Measurements from ENCODE around the gene WWOX. TPM values are rescaled to one million over a fixed set of nuclear protein-coding genes. Genes with fewer than 3 reads are reported as not detected.

Gene WWOX
- total and polyA plus RNA-seq, 2 of the 4 experiments (the other 2 are of a cell fraction): 2.7 to 5.4 TPM

- 17% methylated on average over 1 of the region's 4 CpGs; no CpG with 5 or more reads in 1 of the 2 experiments for WGBS, 2 experiments (ENCODE audit: extremely low coverage in 2 of 2, insufficient read length in 1 of 2)
- no peak for TF ChIP-seq RAD21 (IDR thresholded peaks at IDR 0.05; ENCODE audit: low read length)
- TF ChIP-seq MAZ (IDR thresholded peaks at IDR 0.05; ENCODE audit: borderline replicate concordance, low read depth, low read length): no peak
- TF ChIP-seq ELK1 (IDR thresholded peaks at IDR 0.05; ENCODE audit: borderline replicate concordance, low read depth, low read length): no peak
- no peak for TF ChIP-seq CHD1 (IDR thresholded peaks at IDR 0.05; ENCODE audit: low read depth, low read length)
- no peak for TF ChIP-seq POLR2A (IDR thresholded peaks at IDR 0.05; ENCODE audit: low read depth, low read length)
- no peak for TF ChIP-seq CTCF (conservative IDR thresholded peaks at IDR 0.05; ENCODE audit: low read depth, low read length)
- TF ChIP-seq SMC3 (IDR thresholded peaks at IDR 0.05; ENCODE audit: low read depth, low read length): no peak
- no peak for TF ChIP-seq RCOR1 (IDR thresholded peaks at IDR 0.05; ENCODE audit: insufficient replicate concordance, low read length)
- no peak for TF ChIP-seq MAFK (IDR thresholded peaks at IDR 0.05; ENCODE audit: low read depth, low read length)
- Histone ChIP-seq H2BK15ac (ENCODE audit: low read depth, low read length) (no peak overlapping the region), H3K9ac (ENCODE audit: low read depth, low read length) (no peak overlapping the region), H3K18ac (ENCODE audit: low read depth, low read length) (no peak overlapping the region), H3K9me1 (ENCODE audit: insufficient read depth, low read length) (no peaks in the 10 kb centered on the region), H2BK120ac (ENCODE audit: low read depth, low read length) (no peak overlapping the region), H3K14ac (replicated peaks; ENCODE audit: low read depth, low read length) (no peak overlapping the region), H2BK5ac (ENCODE audit: low read depth, low read length, poor library complexity, severe bottlenecking) (no peak overlapping the region), H4K91ac (ENCODE audit: insufficient read depth, low read depth, low read length) (no peak overlapping the region), H3K56ac (ENCODE audit: extremely low read depth, insufficient read depth, low read length) (no peak overlapping the region), H2AK9ac (replicated peaks; ENCODE audit: low read depth, low read length, poor library complexity) (no peak overlapping the region), H2BK20ac (ENCODE audit: low read depth, low read length) (no peak overlapping the region), H3K9me3 (ENCODE audit: control insufficient read depth, insufficient read depth, low read length) (peaks cover 11% of the 10 kb centered on the region), H4K8ac (ENCODE audit: low read depth in 2 of 2, low read length in 2 of 2) (no peak overlapping the region), H3K36me3 (ENCODE audit: control insufficient read depth, insufficient read depth, low read length) (no peaks in the 10 kb centered on the region), H3K4me2 (ENCODE audit: low read depth, low read length) (no peak overlapping the region), H2AFZ (replicated peaks; ENCODE audit: low read length, poor library complexity) (no peak overlapping the region), H3K4me3 (ENCODE audit: insufficient read depth, low read depth, low read length) (no peak overlapping the region), H2AK5ac (ENCODE audit: low read depth, low read length) (no peak overlapping the region), H3K27ac (ENCODE audit: insufficient read depth, low read length) (no peak overlapping the region), H3K27me3 (ENCODE audit: control insufficient read depth, insufficient read depth, low read length) (no peaks in the 10 kb centered on the region; the same call in 1 of the 2 replicates), H3K23ac (ENCODE audit: low read depth, low read length) (no peak overlapping the region), H3K4me1 (ENCODE audit: control insufficient read depth, insufficient read depth, low read length) (no peaks in the 10 kb centered on the region), H4K20me1 (ENCODE audit: insufficient read depth, low read length) (no peaks in the 10 kb centered on the region), H3K4ac (ENCODE audit: low read depth, low read length) (no peak overlapping the region), H4K5ac (ENCODE audit: low read depth, low read length) (no peak overlapping the region), H3K79me1 (ENCODE audit: low read depth in 1 of 2, low read length in 2 of 2) (no peaks in the 10 kb centered on the region)
- ChIA-PET CTCF (no interaction called here), POLR2A (ENCODE audit: unreplicated experiment) (no interaction called here)
- intact Hi-C loops (cut with micrococcal nuclease) (no loop called here), dilution Hi-C loops (cut with HindIII; ENCODE audit: low sequenced_read_pairs, unreplicated experiment) (no loop called here), in situ Hi-C loops (cut with MboI; ENCODE audit: low sequenced_read_pairs) (no loop called here)
- DNase-seq (no peak), ATAC-seq (ENCODE audit: low read depth) (no peak)
- BruUV-seq (replicated peaks): no TSS peak
These were observed 175.3 kb downstream of the WWOX start for GRCh38 chr16:78274771-78275170.
